HG03354 (cell line): ENCODE data around the gene TMIGD2.
A peak's percentile ranks its signal among the peaks of the same experiment; 100 is the strongest.
"Not testable (repeated sequence)": the region's sequence is repeated elsewhere in the genome, so short reads cannot be mapped to it uniquely, and the experiment has no call there.

Source experiments
- ATAC-seq: cut with Tn5 transposase; IDR thresholded peaks from one replicate; pipeline ENCODE4 v1.9.1; 2021; ENCODE audit warnings: mild to moderate bottlenecking; ENCODE audit not compliant: unreplicated experiment, poor library complexity, severe bottlenecking

Gene TMIGD2

GRCh38 chr19:4302243-4302640, at the start of gene TMIGD2:
TSS of gene TMIGD2 (minus strand) at chr19:4302389. CDS start at chr19:4302385, 4 bp downstream.
- no peak for ATAC-seq

GRCh38 chr19:4350726-4351125, 48.5 kb upstream of the TMIGD2 start:
- ATAC-seq, result no peak

GRCh38 chr19:4350111-4350510, 47.9 kb upstream of the TMIGD2 start:
- no peak for ATAC-seq

GRCh38 chr19:4349225-4349624, 47.0 kb upstream of the TMIGD2 start:
- not testable (repeated sequence) for ATAC-seq

GRCh38 chr19:4347521-4347920, 45.3 kb upstream of the TMIGD2 start:
- ATAC-seq, result no peak

- ATAC-seq, result no peak
These were observed 43.8 kb upstream of the TMIGD2 start for GRCh38 chr19:4346020-4346383.

- ATAC-seq, result no peak
These were observed 43.3 kb upstream of the TMIGD2 start for GRCh38 chr19:4345342-4346019.

GRCh38 chr19:4343370-4344307, 41.5 kb upstream of the TMIGD2 start, which contains the start of gene MPND:
TSS of gene MPND (plus strand) at chr19:4343562. CDS start at chr19:4343594, 32 bp downstream.
- ATAC-seq, result peak; percentile 55

- peak; percentile 83 for ATAC-seq
These were observed 40.6 kb upstream of the TMIGD2 start for GRCh38 chr19:4342615-4343369.

GRCh38 chr19:4342314-4342614, 40.1 kb upstream of the TMIGD2 start:
- no peak for ATAC-seq

GRCh38 chr19:4338441-4339355, 36.5 kb upstream of the TMIGD2 start, which contains the start of gene STAP2:
TSS of gene STAP2 (minus strand) at chr19:4338827. CDS start at chr19:4338753, 74 bp downstream.
- no peak for ATAC-seq

GRCh38 chr19:4337906-4338440, 35.8 kb upstream of the TMIGD2 start:
- ATAC-seq, result no peak

- ATAC-seq, result no peak
These were observed 32.9 kb upstream of the TMIGD2 start for GRCh38 chr19:4334929-4335570.

GRCh38 chr19:4329858-4330257, 27.7 kb upstream of the TMIGD2 start:
- no peak for ATAC-seq

- ATAC-seq, result not testable (repeated sequence)
These were observed 26.9 kb upstream of the TMIGD2 start for GRCh38 chr19:4328991-4329681.

GRCh38 chr19:4328243-4328990, 26.2 kb upstream of the TMIGD2 start:
- peak; percentile 81 for ATAC-seq

- ATAC-seq, result peak; percentile 8
These were observed 25.7 kb upstream of the TMIGD2 start for GRCh38 chr19:4327877-4328242.
